K562 (cell line): ENCODE data around the gene SMARCB1.

Experiments
- BHLHE40 ChIP-seq: IDR thresholded peaks from 2 replicates; pipeline ENCODE4 v1.6.1; 2011; ENCODE audit warnings: low read length, improper control_type of control experiment
- BMI1 ChIP-seq: fragments of 150-350 bp; IDR thresholded peaks from 2 replicates; pipeline ENCODE4 v1.6.1; 2014; ENCODE audit warnings: low read length
- BRCA1 ChIP-seq, 2 experiments: fragments of 450-650 bp in 1 of 2; sonication (generic) in 1 of 2; formaldehyde crosslinking in 1 of 2; IDR thresholded peaks; 2 replicates each; pipeline versions ENCODE4 v1.5.0 to v1.6.1; 2017 to 2020; ENCODE audit warnings: mild to moderate bottlenecking in 1 of 2, missing genetic modification reagents in 1 of 2
- CBFB ChIP-seq: sonication (generic); formaldehyde crosslinking; IDR thresholded peaks from 2 replicates; pipeline ENCODE4 v1.4.0; 2020; ENCODE audit warnings: mild to moderate bottlenecking, missing genetic modification reagents
- EP300 ChIP-seq: IDR thresholded peaks from 2 replicates; pipeline ENCODE4 v1.6.1; 2012; ENCODE audit warnings: low read length, improper control_type of control experiment
- MAFF ChIP-seq: IDR thresholded peaks from 2 replicates; pipeline ENCODE4 v1.6.1; 2012; ENCODE audit warnings: low read length, improper control_type of control experiment
- SRSF9 ChIP-seq: fragments of 200-400 bp; formaldehyde crosslinking; IDR thresholded peaks from 2 replicates; pipeline ENCODE4 v1.6.1; 2017; ENCODE audit warnings: low read depth, low read length, borderline replicate concordance
- TCF7 ChIP-seq: sonication (generic); IDR thresholded peaks from 2 replicates; pipeline ENCODE4 v1.6.1; 2016; ENCODE audit warnings: antibody characterized with exemption, borderline replicate concordance
- ZNF12 ChIP-seq: sonication (generic); formaldehyde crosslinking; IDR thresholded peaks from 2 replicates; pipeline ENCODE4 v1.4.0; 2020; ENCODE audit warnings: mild to moderate bottlenecking, missing genetic modification reagents
- TF ChIP-seq, protein P1 (sequence below), 3 experiments: IDR thresholded peaks in 2 of 3; conservative IDR thresholded peaks in 1 of 3; 2 replicates each; pipeline ENCODE4 v1.5.1; 2011 to 2012; ENCODE audit warnings: low read length in 3 of 3, mild to moderate bottlenecking in 3 of 3, control low read depth in 2 of 3, improper control_type of control experiment in 1 of 3, inconsistent platforms in 1 of 3, low read depth in 1 of 3, mixed read lengths in 1 of 3, moderate library complexity in 1 of 3; ENCODE audit not compliant: insufficient read depth in 2 of 3

- TF ChIP-seq SRSF9 (no peak), CBFB (no peak), BHLHE40 (no peak), BMI1 (no peak), MAFF (no peak), BRCA1 (IDR thresholded peaks at IDR 0.05) (no peak), BRCA1 (CRISPR knock-in tag; IDR thresholded peaks at IDR 0.05) (no peak), TCF7 (no peak), ZNF12 (CRISPR knock-in tag) (no peak), EP300 (no peak)
- TF ChIP-seq, protein P1, sequence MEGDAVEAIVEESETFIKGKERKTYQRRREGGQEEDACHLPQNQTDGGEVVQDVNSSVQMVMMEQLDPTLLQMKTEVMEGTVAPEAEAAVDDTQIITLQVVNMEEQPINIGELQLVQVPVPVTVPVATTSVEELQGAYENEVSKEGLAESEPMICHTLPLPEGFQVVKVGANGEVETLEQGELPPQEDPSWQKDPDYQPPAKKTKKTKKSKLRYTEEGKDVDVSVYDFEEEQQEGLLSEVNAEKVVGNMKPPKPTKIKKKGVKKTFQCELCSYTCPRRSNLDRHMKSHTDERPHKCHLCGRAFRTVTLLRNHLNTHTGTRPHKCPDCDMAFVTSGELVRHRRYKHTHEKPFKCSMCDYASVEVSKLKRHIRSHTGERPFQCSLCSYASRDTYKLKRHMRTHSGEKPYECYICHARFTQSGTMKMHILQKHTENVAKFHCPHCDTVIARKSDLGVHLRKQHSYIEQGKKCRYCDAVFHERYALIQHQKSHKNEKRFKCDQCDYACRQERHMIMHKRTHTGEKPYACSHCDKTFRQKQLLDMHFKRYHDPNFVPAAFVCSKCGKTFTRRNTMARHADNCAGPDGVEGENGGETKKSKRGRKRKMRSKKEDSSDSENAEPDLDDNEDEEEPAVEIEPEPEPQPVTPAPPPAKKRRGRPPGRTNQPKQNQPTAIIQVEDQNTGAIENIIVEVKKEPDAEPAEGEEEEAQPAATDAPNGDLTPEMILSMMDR (IDR thresholded peaks at IDR 0.05 in 2 of 3, conservative IDR thresholded peaks at IDR 0.05 in 1 of 3; ENCODE audit: insufficient read depth in 2 of 3, low read depth in 1 of 3, low read length in 3 of 3): no peak
Measured at GRCh38 chr22:23818541-23818940, 31.8 kb downstream of the SMARCB1 start.
